HepG2 (cell line): ENCODE measurements around the gene SRD5A3.

Experiments used
- ADNP ChIP-seq: sonication (generic); formaldehyde crosslinking; IDR thresholded peaks from 2 replicates; pipeline ENCODE4 v1.4.0; 2020; ENCODE audit warnings: missing genetic modification reagents
- CHD2 ChIP-seq: IDR thresholded peaks from 2 replicates; pipeline ENCODE4 v1.6.1; 2011; ENCODE audit warnings: low read depth, low read length, improper control_type of control experiment
- CTCF ChIP-seq: sonication (generic); formaldehyde crosslinking; IDR thresholded peaks from 2 replicates; pipeline ENCODE4 v1.5.0; 2020; ENCODE audit warnings: mild to moderate bottlenecking, missing genetic modification reagents, moderate library complexity
- DRAP1 ChIP-seq: IDR thresholded peaks from 2 replicates; pipeline ENCODE4 v1.6.1; 2016; ENCODE audit warnings: missing genetic modification reagents, missing compliant biosample characterization
- EP300 ChIP-seq, 3 experiments: sonication (generic) in 1 of 3; formaldehyde crosslinking in 1 of 3; IDR thresholded peaks; 2 replicates each; pipeline versions ENCODE4 v1.5.1 to v1.6.1; 2011 to 2020; ENCODE audit warnings: low read depth in 2 of 3, low read length in 2 of 3, borderline replicate concordance in 1 of 3, improper control_type of control experiment in 1 of 3, mild to moderate bottlenecking in 1 of 3, missing genetic modification reagents in 1 of 3, moderate library complexity in 1 of 3
- HINFP ChIP-seq: sonication (generic); formaldehyde crosslinking; IDR thresholded peaks from 2 replicates; pipeline ENCODE4 v1.4.0; 2020; ENCODE audit warnings: low read depth, mild to moderate bottlenecking, missing genetic modification reagents
- ZNF10 ChIP-seq: sonication (generic); formaldehyde crosslinking; IDR thresholded peaks from 2 replicates; pipeline ENCODE4 v1.4.0; 2020; ENCODE audit warnings: mild to moderate bottlenecking, low read depth, missing genetic modification reagents, borderline replicate concordance
- ZSCAN29 ChIP-seq: sonication (generic); formaldehyde crosslinking; conservative IDR thresholded peaks from 2 replicates; pipeline ENCODE4 v1.4.0; 2020; ENCODE audit warnings: mild to moderate bottlenecking, missing genetic modification reagents

- TF ChIP-seq CTCF, result peak; percentile 20
- 0 out of 2 replicates have a peak, but pooled peaks have one; percentile 18 for TF ChIP-seq HINFP (CRISPR knock-in tag)
- TF ChIP-seq ADNP (CRISPR knock-in tag), result no peak
- peak; percentile 88 for TF ChIP-seq DRAP1 (CRISPR knock-in tag)
- TF ChIP-seq CHD2, result no peak
- no peak for TF ChIP-seq ZNF10 (CRISPR knock-in tag)
- TF ChIP-seq ZSCAN29 (CRISPR knock-in tag), result 0 out of 2 replicates have a peak, but pooled peaks have one; percentile 38
- no peak for TF ChIP-seq EP300 (IDR thresholded peaks at IDR 0.05; ENCODE audit: low read depth in 2 of 2, low read length in 2 of 2)
- TF ChIP-seq EP300 (CRISPR knock-in tag; IDR thresholded peaks at IDR 0.05; ENCODE audit: borderline replicate concordance), result no peak
These were observed 49.7 kb downstream of the SRD5A3 start, which contains the start of gene TMEM165 for GRCh38 chr4:55395529-55396307.
